IMR-90 (cell line): ENCODE data around the gene DLGAP3. TPM values are rescaled to one million over a fixed set of nuclear protein-coding genes. Genes with fewer than 3 reads are reported as not detected.
"Not testable (repeated sequence)": the region's sequence is repeated elsewhere in the genome, so short reads cannot be mapped to it uniquely, and the experiment has no call there.

ENCODE experiments used
- ATAC-seq: fragments of 200-7000 bp; cut with Tn5 transposase; 2 replicates; pipeline ENCODE4 v1.9.1; 2020; ENCODE audit warnings: low read depth, mild to moderate bottlenecking, moderate library complexity
- BruUV-seq: library from RNA; stranded (reverse); fragments of 400-500 nt; replicated peaks from 2 replicates; lab custom pipeline; 2021; lab: Mats Ljungman, UMichigan
- CTCF ChIA-PET: fragments of 300-600 bp; formaldehyde crosslinking; extraction: SDS; loops from one replicate; lab custom pipeline; 2021; ENCODE audit warnings: antibody characterized with exemption; lab: Yijun Ruan, JAX
- POLR2A ChIA-PET: fragments of 300-600 bp; sonication (Branson Sonifier 250); formaldehyde crosslinking; loops from one replicate; lab custom pipeline; 2022; ENCODE audit warnings: antibody characterized with exemption; ENCODE audit not compliant: unreplicated experiment; lab: Charles Lee
- DNase-seq: peaks from one replicate; pipeline ENCODE4 v3.0.0; 2013
- H2AFZ ChIP-seq: replicated peaks from 2 replicates; pipeline ENCODE3; 2013; ENCODE audit warnings: low read length, mild to moderate bottlenecking; ENCODE audit not compliant: poor library complexity
- H2AK5ac ChIP-seq: 2 replicates; pipeline ENCODE4 v1.6.1; 2013; ENCODE audit warnings: low read depth, low read length, inconsistent platforms
- H2AK9ac ChIP-seq: replicated peaks from 2 replicates; pipeline ENCODE3; 2013; ENCODE audit warnings: mild to moderate bottlenecking, low read depth, low read length, moderate library complexity; ENCODE audit not compliant: poor library complexity
- H2BK120ac ChIP-seq: 2 replicates; pipeline ENCODE4 v1.6.1; 2013; ENCODE audit warnings: low read depth, low read length, inconsistent platforms
- H2BK15ac ChIP-seq: 3 replicates; pipeline ENCODE4 v1.6.1; 2013; ENCODE audit warnings: low read depth, low read length, inconsistent platforms
- H2BK20ac ChIP-seq: 2 replicates; pipeline ENCODE4 v1.6.1; 2013; ENCODE audit warnings: low read depth, mild to moderate bottlenecking, inconsistent platforms, low read length, moderate library complexity
- H2BK5ac ChIP-seq: 2 replicates; pipeline ENCODE4 v1.6.1; 2013; ENCODE audit warnings: mild to moderate bottlenecking, low read depth, low read length, inconsistent platforms; ENCODE audit not compliant: poor library complexity, severe bottlenecking
- H3K14ac ChIP-seq: replicated peaks from 2 replicates; pipeline ENCODE4 v1.6.1; 2013; ENCODE audit warnings: low read depth, low read length, inconsistent platforms
- H3K18ac ChIP-seq: 2 replicates; pipeline ENCODE4 v1.6.1; 2013; ENCODE audit warnings: low read depth, low read length, control low read depth
- H3K23ac ChIP-seq: 2 replicates; pipeline ENCODE4 v1.6.1; 2013; ENCODE audit warnings: low read depth, low read length, inconsistent platforms
- H3K27ac ChIP-seq: 2 replicates; pipeline ENCODE4 v1.5.1; 2013; ENCODE audit warnings: mild to moderate bottlenecking, control low read depth, low read length; ENCODE audit not compliant: insufficient read depth
- H3K27me3 ChIP-seq: 2 replicates; pipeline ENCODE4 v1.6.1; 2013; ENCODE audit warnings: low read length; ENCODE audit not compliant: control insufficient read depth, insufficient read depth
- H3K36me3 ChIP-seq: 2 replicates; pipeline ENCODE4 v1.6.1; 2013; ENCODE audit warnings: low read length, mixed read lengths; ENCODE audit not compliant: control insufficient read depth, insufficient read depth
- H3K4ac ChIP-seq: 2 replicates; pipeline ENCODE4 v1.6.1; 2013; ENCODE audit warnings: low read depth, low read length, inconsistent platforms
- H3K4me1 ChIP-seq: 2 replicates; pipeline ENCODE4 v1.6.1; 2013; ENCODE audit warnings: low read length, mixed read lengths; ENCODE audit not compliant: control insufficient read depth, insufficient read depth
- H3K4me2 ChIP-seq: 2 replicates; pipeline ENCODE4 v1.6.1; 2013; ENCODE audit warnings: low read depth, mild to moderate bottlenecking, control low read depth, low read length, moderate library complexity
- H3K4me3 ChIP-seq: 2 replicates; pipeline ENCODE4 v1.5.1; 2013; ENCODE audit warnings: low read depth, mild to moderate bottlenecking, control low read depth, low read length, moderate library complexity; ENCODE audit not compliant: insufficient read depth
- H3K56ac ChIP-seq: 2 replicates; pipeline ENCODE4 v1.6.1; 2013; ENCODE audit warnings: low read length, inconsistent platforms; ENCODE audit not compliant: insufficient read depth; ENCODE audit errors: extremely low read depth
- H3K79me1 ChIP-seq, 2 experiments: 2 replicates each; pipeline ENCODE4 v1.6.1; 2013; ENCODE audit warnings: low read length in 2 of 2, inconsistent platforms in 1 of 2, low read depth in 1 of 2
- H3K9ac ChIP-seq: 2 replicates; pipeline ENCODE4 v1.6.1; 2013; ENCODE audit warnings: low read depth, low read length, control low read depth
- H3K9me1 ChIP-seq: 2 replicates; pipeline ENCODE4 v1.6.1; 2013; ENCODE audit warnings: low read length, inconsistent platforms; ENCODE audit not compliant: insufficient read depth
- H3K9me3 ChIP-seq: 2 replicates; pipeline ENCODE4 v1.6.1; 2013; ENCODE audit warnings: low read length; ENCODE audit not compliant: control insufficient read depth, insufficient read depth
- H4K20me1 ChIP-seq: 2 replicates; pipeline ENCODE4 v1.6.1; 2013; ENCODE audit warnings: low read length, inconsistent platforms; ENCODE audit not compliant: insufficient read depth
- H4K5ac ChIP-seq: 2 replicates; pipeline ENCODE4 v1.6.1; 2013; ENCODE audit warnings: mild to moderate bottlenecking, low read depth, low read length, control low read depth
- H4K8ac ChIP-seq, 2 experiments: 2 replicates each; pipeline ENCODE4 v1.6.1; 2013; ENCODE audit warnings: low read depth in 2 of 2, low read length in 2 of 2, control low read depth in 1 of 2, inconsistent platforms in 1 of 2
- H4K91ac ChIP-seq: 2 replicates; pipeline ENCODE4 v1.6.1; 2013; ENCODE audit warnings: low read depth, low read length, inconsistent platforms; ENCODE audit not compliant: insufficient read depth
- WGBS, 2 experiments: methylation state at CpG; one replicate each; pipeline versions ENCODE4 v1.1.5 to v1.1.7; 2013; ENCODE audit warnings: missing lambda C conversion rate in 2 of 2; ENCODE audit not compliant: insufficient read length in 1 of 2; ENCODE audit errors: extremely low coverage in 2 of 2; 5-methylcytosine and 5-hydroxymethylcytosine counted together
- dilution Hi-C: fragments of 300-500 bp; cut with HindIII; formaldehyde crosslinking; loops from one replicate; pipeline ENCODE4 v1.14.3; 2018; ENCODE audit warnings: low sequenced_read_pairs; ENCODE audit not compliant: unreplicated experiment
- in situ Hi-C: fragments of 300-500 bp; cut with MboI; formaldehyde crosslinking; loops from 3 replicates; pipeline ENCODE4 v1.14.3; 2019; ENCODE audit warnings: low sequenced_read_pairs, inconsistent platforms, mixed read lengths
- intact Hi-C: fragments of 100-400 bp; cut with micrococcal nuclease; formaldehyde crosslinking; loops from 2 replicates; pipeline ENCODE4 v1.10.0; 2022
- polyA plus RNA-seq, 3 experiments: library from polyadenylated mRNA; depleted of rRNA; stranded (reverse); fragments of >200 nt; gene quantifications; 2 replicates each; pipeline ENCODE4 v1.2.3, GENCODE V29; 2012; ENCODE audit warnings: low replicate concordance in 1 of 3
- total RNA-seq: library from RNA; depleted of rRNA; stranded (reverse); fragments of >200 nt; gene quantifications from 2 replicates; pipeline ENCODE4 v1.2.3, GENCODE V29; 2012

Gene DLGAP3
- total and polyA plus RNA-seq, 2 of the 4 experiments (the other 2 are of a cell fraction) = 0.02 TPM; not detected in 1

DNA sequence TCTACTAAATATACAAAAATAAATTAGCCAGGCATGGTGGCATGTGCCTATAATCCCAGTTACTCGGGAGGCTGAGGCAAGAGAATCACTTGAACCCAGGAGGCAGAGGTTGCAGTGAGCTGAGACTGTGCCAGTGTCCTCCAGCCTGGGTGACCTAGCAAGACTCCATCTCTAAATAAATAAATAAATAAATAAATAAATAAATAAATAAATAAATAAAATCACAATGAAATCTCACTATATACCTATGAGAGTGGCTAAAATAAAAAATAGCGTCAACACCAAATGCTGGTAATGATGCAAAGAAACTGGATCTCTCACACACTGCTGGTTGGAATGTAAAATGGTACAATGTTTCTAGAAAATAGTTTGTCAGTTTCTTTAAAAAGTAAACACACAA lies 110.6 kb downstream of the DLGAP3 start:
- H3K27me3 ChIP-seq, H2AK5ac ChIP-seq, H4K5ac ChIP-seq, H3K4me1 ChIP-seq, H3K4me3 ChIP-seq, H4K91ac ChIP-seq, H2BK20ac ChIP-seq, H3K36me3 ChIP-seq, H2BK15ac ChIP-seq, CTCF ChIA-PET, H3K27ac ChIP-seq, H2AK9ac ChIP-seq, H4K8ac ChIP-seq, H2BK120ac ChIP-seq, H3K18ac ChIP-seq, in situ Hi-C loops, H3K4ac ChIP-seq, H4K20me1 ChIP-seq, H3K4me2 ChIP-seq, BruUV-seq, POLR2A ChIA-PET, H3K23ac ChIP-seq, DNase-seq, H3K9me3 ChIP-seq, H3K9ac ChIP-seq, H2AFZ ChIP-seq, H3K56ac ChIP-seq, ATAC-seq, intact Hi-C loops, H3K9me1 ChIP-seq, H3K14ac ChIP-seq, H2BK5ac ChIP-seq, H3K79me1 ChIP-seq, dilution Hi-C loops: not testable (repeated sequence)
- no CpG with 5 or more reads among the region's 2 CpGs for WGBS, 2 experiments
